ENCODE data around the gene RPP25. TPM values are rescaled to one million over a fixed set of nuclear protein-coding genes. Genes with fewer than 3 reads are reported as not detected.

The RPP25 gene
- total RNA-seq, 4 donors from 2014 or later: 3.0 to 16.8 (median 7.0) TPM

- no peaks in the 10 kb centered on the region for H3K36me3 ChIP-seq
- no peak overlapping the region for H3K27ac ChIP-seq
- DNase-seq: no peak
- H3K4me3 ChIP-seq: no peak overlapping the region
- no peaks in the 10 kb centered on the region for H3K4me1 ChIP-seq
- intact Hi-C loops (cut with DNase I; ENCODE audit: low total_unique reads): no loop called here
- no peak for TF ChIP-seq CTCF (IDR thresholded peaks at IDR 0.05)
- no peak for TF ChIP-seq POLR2A (IDR thresholded peaks at IDR 0.05)
- no peaks in the 10 kb centered on the region for H3K9me3 ChIP-seq
- peaks cover 4 to 15% of the 10 kb centered on the region in 2 donors for H3K27me3 ChIP-seq
Observed at GRCh38 chr15:74963213-74963612, 6.6 kb upstream of the RPP25 start.

GRCh38 chr15:74962671-74963070, 6.1 kb upstream of the RPP25 start:
- TF ChIP-seq POLR2A (IDR thresholded peaks at IDR 0.05) (no peak), CTCF (IDR thresholded peaks at IDR 0.05) (no peak)
- H3K4me1 ChIP-seq: peaks cover 0 to under 1% of the 10 kb centered on the region in 2 donors
- no peak overlapping the region for H3K27ac ChIP-seq
- intact Hi-C loops (cut with DNase I; ENCODE audit: low total_unique reads): no loop called here
- no peak overlapping the region for H3K4me3 ChIP-seq
- no peaks in the 10 kb centered on the region for H3K9me3 ChIP-seq
- no peaks in the 10 kb centered on the region for H3K36me3 ChIP-seq
- peaks cover 4 to 20% of the 10 kb centered on the region in 2 donors for H3K27me3 ChIP-seq
- DNase-seq: no peak

GRCh38 chr15:74962219-74962618, 5.6 kb upstream of the RPP25 start:
- H3K9me3 ChIP-seq: no peaks in the 10 kb centered on the region
- no peak overlapping the region for H3K4me3 ChIP-seq
- H3K27me3 ChIP-seq: peaks cover 4 to 20% of the 10 kb centered on the region in 2 donors
- H3K36me3 ChIP-seq: no peaks in the 10 kb centered on the region
- intact Hi-C loops (cut with DNase I; ENCODE audit: low total_unique reads): no loop called here
- no peak overlapping the region for H3K27ac ChIP-seq
- TF ChIP-seq CTCF (IDR thresholded peaks at IDR 0.05): no peak
- TF ChIP-seq POLR2A (IDR thresholded peaks at IDR 0.05): no peak
- peaks cover 0 to 5% of the 10 kb centered on the region in 2 donors for H3K4me1 ChIP-seq
- DNase-seq: no peak

GRCh38 chr15:74961616-74962015, 5.0 kb upstream of the RPP25 start:
- Histone ChIP-seq H3K9me3 (no peaks in the 10 kb centered on the region), H3K4me1 (peaks cover 0 to 7% of the 10 kb centered on the region in 2 donors), H3K27me3 (peaks cover 4 to 20% of the 10 kb centered on the region in 2 donors), H3K4me3 (no peak overlapping the region), H3K27ac (no peak overlapping the region), H3K36me3 (no peaks in the 10 kb centered on the region)
- TF ChIP-seq CTCF (IDR thresholded peaks at IDR 0.05): no peak
- TF ChIP-seq POLR2A (IDR thresholded peaks at IDR 0.05): no peak
- no peak for DNase-seq
- intact Hi-C loops (cut with DNase I; ENCODE audit: low total_unique reads): no loop called here

- Histone ChIP-seq H3K27me3 (peaks cover 4 to 20% of the 10 kb centered on the region in 2 donors), H3K36me3 (no peaks in the 10 kb centered on the region), H3K27ac (no peak overlapping the region), H3K9me3 (no peaks in the 10 kb centered on the region), H3K4me1 (peaks cover 0 to 7% of the 10 kb centered on the region in 2 donors), H3K4me3 (no peak overlapping the region)
- intact Hi-C loops (cut with DNase I; ENCODE audit: low total_unique reads): no loop called here
- no peak for TF ChIP-seq CTCF (IDR thresholded peaks at IDR 0.05)
- no peak for TF ChIP-seq POLR2A (IDR thresholded peaks at IDR 0.05)
- DNase-seq: no peak
Observed at GRCh38 chr15:74960995-74961588, 4.5 kb upstream of the RPP25 start.
